Activated T-cell treated with anti-CD3 and anti-CD28 coated beads for 4 hours (primary cell): Measurements from ENCODE around the gene LRRC8C.
"Not testable (repeated sequence)": the region's sequence is repeated elsewhere in the genome, so short reads cannot be mapped to it uniquely, and the experiment has no call there.

ENCODE experiments used
- DNase-seq: peaks from one replicate; pipeline ENCODE4 v3.0.0-alpha.2; 2020

Gene LRRC8C

GRCh38 chr1:89632657-89633247 is at the start of gene LRRC8C:
Gene LRRC8C, plus strand, starts transcription at chr1:89633120. Its CDS starts 53,354 bp downstream, at chr1:89686474.
- DNase-seq = peak; percentile 76

DNA sequence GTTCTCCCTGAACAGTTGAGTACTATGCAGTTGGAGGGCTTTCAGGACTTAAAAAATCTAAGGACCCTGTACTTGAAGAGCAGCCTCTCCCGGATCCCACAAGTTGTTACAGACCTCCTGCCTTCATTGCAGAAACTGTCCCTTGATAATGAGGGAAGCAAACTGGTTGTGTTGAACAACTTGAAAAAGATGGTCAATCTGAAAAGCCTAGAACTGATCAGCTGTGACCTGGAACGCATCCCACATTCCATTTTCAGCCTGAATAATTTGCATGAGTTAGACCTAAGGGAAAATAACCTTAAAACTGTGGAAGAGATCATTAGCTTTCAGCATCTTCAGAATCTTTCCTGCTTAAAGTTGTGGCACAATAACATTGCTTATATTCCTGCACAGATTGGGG is 48.7 kb upstream of the LRRC8C start:
- DNase-seq = no peak

GRCh38 chr1:89584781-89585180 is 48.1 kb upstream of the LRRC8C start:
- DNase-seq = no peak

- no peak for DNase-seq
Measured at GRCh38 chr1:89587729-89588161, 45.2 kb upstream of the LRRC8C start.

DNA sequence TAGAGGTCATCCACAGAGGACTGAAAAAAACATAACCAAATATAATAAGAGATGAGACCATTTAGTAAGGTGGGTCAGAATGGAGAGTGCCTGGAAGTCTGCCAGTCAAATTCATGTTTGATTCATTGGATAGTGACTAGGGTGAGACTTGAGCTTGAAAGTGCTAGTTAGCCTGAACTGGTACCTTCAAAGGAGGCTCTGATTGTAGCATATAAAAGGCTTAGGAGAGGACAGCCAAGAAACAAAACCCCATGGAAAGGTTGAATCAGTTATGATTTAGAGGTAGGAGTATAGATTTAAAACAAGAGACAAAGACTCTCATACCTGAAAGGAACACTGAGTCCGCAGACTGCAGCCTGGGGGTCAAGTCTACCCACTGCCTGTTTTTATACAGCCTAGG is 44.4 kb upstream of the LRRC8C start:
- no peak for DNase-seq

DNA sequence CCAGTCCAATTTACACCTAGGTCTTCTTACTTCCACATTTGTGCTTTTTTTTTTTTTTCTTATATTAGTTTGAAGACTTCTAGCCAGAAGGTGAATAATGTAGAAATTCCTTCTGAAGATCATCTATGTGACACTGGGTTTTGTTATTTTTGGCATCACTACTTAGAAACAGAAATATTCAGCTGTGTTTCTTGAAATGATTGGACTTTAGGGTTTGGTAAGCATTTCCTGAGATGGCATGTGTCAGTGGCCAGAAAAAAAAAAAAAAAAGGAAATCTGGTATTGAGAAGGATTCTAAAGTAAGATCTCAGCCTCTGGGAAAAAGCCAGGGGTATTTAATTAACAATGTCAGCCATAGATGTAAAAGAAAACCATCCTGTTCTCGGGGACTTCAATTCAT is 43.4 kb upstream of the LRRC8C start:
- DNase-seq = no peak

DNA sequence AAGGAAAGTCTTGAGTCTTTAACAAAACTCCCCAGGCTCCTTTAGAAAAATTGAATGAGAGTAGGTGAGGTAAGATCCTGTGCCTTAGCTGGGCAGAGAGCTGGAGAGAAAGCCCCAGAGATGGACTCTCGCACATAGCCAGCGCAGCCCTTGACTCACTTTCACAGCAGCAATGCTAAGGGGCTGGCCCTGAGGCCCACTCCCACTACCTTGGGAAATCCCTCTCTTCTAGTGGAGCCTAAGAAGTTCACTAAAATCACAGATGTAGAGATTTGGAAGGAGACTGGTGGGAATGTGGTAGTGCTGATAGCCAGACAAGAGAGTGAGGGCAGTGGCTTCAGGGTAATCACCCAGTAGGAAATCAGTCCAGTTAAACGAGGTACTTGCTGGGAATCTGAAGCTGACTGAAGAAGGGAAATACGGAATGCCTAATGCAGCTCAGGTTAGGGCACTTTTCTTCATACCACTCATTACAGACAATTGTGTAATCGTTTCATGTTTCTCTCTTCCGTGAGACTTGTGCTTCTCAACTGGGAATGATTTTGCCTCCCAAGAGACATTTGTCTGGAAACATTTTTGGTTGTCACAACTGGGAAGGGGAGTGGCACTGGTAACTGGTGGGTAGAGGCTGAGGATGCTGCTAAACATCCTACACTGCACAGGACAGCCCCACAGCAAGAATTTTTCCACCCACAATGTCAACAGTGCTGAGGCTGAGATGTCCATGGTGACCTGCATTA is 42.4 kb upstream of the LRRC8C start:
- no peak for DNase-seq

GRCh38 chr1:89592861-89593302 is 40.0 kb upstream of the LRRC8C start:
- DNase-seq = not testable (repeated sequence)

GRCh38 chr1:89594096-89594740 is 38.7 kb upstream of the LRRC8C start:
- DNase-seq = no peak

GRCh38 chr1:89596698-89597097 is 36.2 kb upstream of the LRRC8C start:
- no peak for DNase-seq

GRCh38 chr1:89598450-89599331 is 34.2 kb upstream of the LRRC8C start:
- no peak for DNase-seq

DNA sequence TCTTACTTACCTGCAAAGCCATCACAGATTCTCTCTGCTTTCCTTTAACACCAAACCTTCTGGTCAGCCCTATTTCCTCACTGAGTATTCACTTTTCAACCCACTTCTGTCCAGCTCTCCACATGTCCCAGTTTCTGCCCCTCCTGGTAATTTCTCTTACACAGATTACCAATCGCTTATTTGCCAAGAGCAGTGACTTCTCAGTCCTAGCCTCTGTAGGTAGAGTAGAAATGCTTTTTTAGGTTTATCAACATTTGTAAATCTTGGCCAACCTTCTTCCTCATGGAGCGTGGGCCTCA is 33.6 kb upstream of the LRRC8C start:
- no peak for DNase-seq

GRCh38 chr1:89600451-89601224 is 32.3 kb upstream of the LRRC8C start:
- no peak for DNase-seq

GRCh38 chr1:89602871-89603404 is 30.0 kb upstream of the LRRC8C start:
- DNase-seq = peak; percentile 26

- DNase-seq = peak; percentile 43
Measured at GRCh38 chr1:89603651-89604413, 29.1 kb upstream of the LRRC8C start.

DNA sequence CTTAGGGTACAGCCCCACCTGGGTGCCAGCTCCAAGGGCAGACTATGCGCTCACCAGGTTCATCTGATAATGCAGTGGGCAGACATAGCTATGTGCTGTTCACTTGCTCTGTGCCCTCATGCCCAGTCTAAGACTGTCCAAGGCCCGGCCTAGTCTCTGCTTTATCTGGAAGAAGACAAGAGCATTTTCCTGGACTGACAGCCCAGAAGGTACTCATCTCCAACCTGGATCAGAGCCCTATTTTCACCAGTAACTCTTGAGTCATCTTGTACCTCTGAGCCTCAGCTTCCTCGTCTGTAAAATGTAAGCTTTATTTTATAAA is 28.5 kb upstream of the LRRC8C start:
- DNase-seq = no peak

- no peak for DNase-seq
Measured at GRCh38 chr1:89605692-89606091, 27.2 kb upstream of the LRRC8C start.

- DNase-seq = no peak
Measured at GRCh38 chr1:89606227-89606980, 26.5 kb upstream of the LRRC8C start.

DNA sequence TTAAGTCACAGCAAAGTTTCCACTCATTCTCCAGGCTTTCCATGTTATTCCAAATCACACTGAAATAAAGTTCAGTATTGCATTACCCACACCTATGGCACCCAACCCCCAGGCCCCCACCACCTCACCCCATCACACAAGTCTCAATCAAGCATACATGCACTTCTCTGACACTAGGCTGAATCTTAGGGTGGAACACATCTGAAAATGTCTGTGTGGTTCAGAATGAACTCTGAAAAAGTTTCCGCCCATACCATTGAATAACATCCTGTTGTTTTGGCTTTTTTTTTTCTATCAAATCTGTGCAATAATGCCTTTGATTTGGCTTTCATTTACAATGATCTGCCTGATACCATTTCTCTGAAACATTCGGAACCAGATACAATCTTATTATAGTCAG is 25.8 kb upstream of the LRRC8C start:
- DNase-seq = peak; percentile 33

- DNase-seq = no peak
Measured at GRCh38 chr1:89607586-89608318, 25.2 kb upstream of the LRRC8C start.
